Measurements from ENCODE around the gene KLF7.
A peak's percentile ranks its signal among the peaks of the same experiment; 100 is the strongest.

The KLF7 gene

DNA sequence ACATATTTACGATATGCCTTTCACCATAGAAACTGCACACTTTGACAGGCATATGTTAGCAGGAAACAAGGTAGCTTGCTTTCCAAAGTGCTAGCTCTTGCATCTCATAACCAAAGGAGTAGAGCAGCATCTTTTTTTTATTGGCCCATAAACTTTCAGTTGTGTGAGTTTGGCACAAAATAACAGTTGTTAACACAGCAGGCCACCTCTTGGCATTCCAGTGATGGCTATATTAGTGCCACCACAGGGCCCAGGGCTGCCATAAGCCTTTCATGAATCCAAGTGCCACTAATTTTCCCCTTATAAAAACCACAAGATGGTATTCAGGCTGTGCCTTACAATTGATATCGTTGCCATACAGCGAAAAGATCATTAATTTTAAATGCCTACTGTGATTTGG is 40.3 kb upstream of the KLF7 start:
- TF ChIP-seq EP300 (IDR thresholded peaks at IDR 0.05; ENCODE audit: borderline replicate concordance) (no peak), MAX (IDR thresholded peaks at IDR 0.05) (no peak), CEBPB (IDR thresholded peaks at IDR 0.05) (no peak)

DNA sequence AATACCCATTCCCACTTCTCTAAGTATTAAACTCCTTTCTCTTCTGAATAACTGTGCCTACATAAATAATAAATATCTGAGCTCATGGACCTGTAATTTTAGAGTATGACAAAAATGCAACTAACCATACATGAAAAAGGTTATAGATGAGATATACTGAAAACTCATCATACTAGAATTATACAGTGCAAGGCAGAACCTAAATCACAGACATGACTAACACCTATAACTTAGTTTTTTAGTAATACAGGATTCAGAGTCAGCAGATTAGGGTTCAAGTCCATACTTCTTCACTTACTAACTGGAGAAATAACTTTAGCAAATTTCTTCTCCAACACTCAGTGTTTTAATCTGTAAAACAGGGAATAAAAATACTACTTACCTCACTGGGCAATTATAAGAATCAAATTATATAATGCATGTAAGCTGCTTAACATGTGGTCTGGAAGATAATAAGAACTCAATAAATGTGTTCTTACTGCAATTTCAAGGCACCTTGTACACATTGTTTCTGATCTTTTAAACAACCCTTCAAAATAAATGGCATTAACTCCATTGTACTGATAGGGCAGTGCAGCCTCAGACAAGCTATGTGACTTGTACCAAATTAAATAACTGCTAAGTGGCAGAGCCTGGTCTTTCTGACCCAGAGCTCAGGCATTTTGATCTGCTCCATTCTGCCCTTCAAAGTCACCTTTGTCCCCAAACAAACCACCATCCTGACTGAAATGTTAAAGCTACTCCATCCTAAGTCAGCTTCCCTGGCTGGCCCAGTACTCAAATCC is 39.6 kb upstream of the KLF7 start:
- TF ChIP-seq NFIC (IDR thresholded peaks at IDR 0.05) (no peak), YY1 (IDR thresholded peaks at IDR 0.05; ENCODE audit: low read depth) (no peak), REST (IDR thresholded peaks at IDR 0.05; ENCODE audit: low read depth) (no peak), CREB1 (IDR thresholded peaks at IDR 0.05; ENCODE audit: low read depth) (no peak), TCF12 (IDR thresholded peaks at IDR 0.05; ENCODE audit: low read depth) (no peak), EGR1 (IDR thresholded peaks at IDR 0.05) (no peak), ZBTB7A (IDR thresholded peaks at IDR 0.05; ENCODE audit: low read depth) (no peak), MAX (IDR thresholded peaks at IDR 0.05) (no peak), TAF1 (IDR thresholded peaks at IDR 0.05; ENCODE audit: low read depth) (no peak), CEBPB (IDR thresholded peaks at IDR 0.05) (no peak), TEAD4 (IDR thresholded peaks at IDR 0.05) (no peak), RAD21 (IDR thresholded peaks at IDR 0.05; ENCODE audit: low read depth) (no peak), FOXM1 (IDR thresholded peaks at IDR 0.05; ENCODE audit: borderline replicate concordance, low read depth) (no peak), EP300 (IDR thresholded peaks at IDR 0.05; ENCODE audit: borderline replicate concordance) (no peak)
- TF ChIP-seq, protein P1, sequence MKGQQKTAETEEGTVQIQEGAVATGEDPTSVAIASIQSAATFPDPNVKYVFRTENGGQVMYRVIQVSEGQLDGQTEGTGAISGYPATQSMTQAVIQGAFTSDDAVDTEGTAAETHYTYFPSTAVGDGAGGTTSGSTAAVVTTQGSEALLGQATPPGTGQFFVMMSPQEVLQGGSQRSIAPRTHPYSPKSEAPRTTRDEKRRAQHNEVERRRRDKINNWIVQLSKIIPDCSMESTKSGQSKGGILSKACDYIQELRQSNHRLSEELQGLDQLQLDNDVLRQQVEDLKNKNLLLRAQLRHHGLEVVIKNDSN (IDR thresholded peaks at IDR 0.05): no peak

GRCh38 chr2:207203056-207203455 is 37.3 kb upstream of the KLF7 start:
- TF ChIP-seq EGR1 (IDR thresholded peaks at IDR 0.05): no peak
- no peak for TF ChIP-seq ZBTB7A (IDR thresholded peaks at IDR 0.05; ENCODE audit: low read depth)
- no peak for TF ChIP-seq CREB1 (IDR thresholded peaks at IDR 0.05; ENCODE audit: low read depth)
- no peak for TF ChIP-seq REST (IDR thresholded peaks at IDR 0.05; ENCODE audit: low read depth)
- TF ChIP-seq CEBPB (IDR thresholded peaks at IDR 0.05): no peak
- TF ChIP-seq, protein P1 (IDR thresholded peaks at IDR 0.05): no peak
- TF ChIP-seq TEAD4 (IDR thresholded peaks at IDR 0.05): no peak
- no peak for TF ChIP-seq TAF1 (IDR thresholded peaks at IDR 0.05; ENCODE audit: low read depth)
- no peak for TF ChIP-seq YY1 (IDR thresholded peaks at IDR 0.05; ENCODE audit: low read depth)
- no peak for TF ChIP-seq MAX (IDR thresholded peaks at IDR 0.05)
- TF ChIP-seq EP300 (IDR thresholded peaks at IDR 0.05; ENCODE audit: borderline replicate concordance): no peak
- TF ChIP-seq RAD21 (IDR thresholded peaks at IDR 0.05; ENCODE audit: low read depth): no peak
- no peak for TF ChIP-seq TCF12 (IDR thresholded peaks at IDR 0.05; ENCODE audit: low read depth)
- TF ChIP-seq NFIC (IDR thresholded peaks at IDR 0.05): no peak
- no peak for TF ChIP-seq FOXM1 (IDR thresholded peaks at IDR 0.05; ENCODE audit: borderline replicate concordance, low read depth)

- TF ChIP-seq TEAD4 (IDR thresholded peaks at IDR 0.05) (no peak), REST (IDR thresholded peaks at IDR 0.05; ENCODE audit: low read depth) (peak; percentile 88)
Observed at GRCh38 chr2:207202645-207203044, 36.9 kb upstream of the KLF7 start.

Measured in Ishikawa (cell line).